IMR-90 (cell line): ENCODE results near the gene MAML3.

Experiments used
- BHLHE40 ChIP-seq: fragments of 150-350 bp; IDR thresholded peaks from 2 replicates; pipeline ENCODE4 v1.6.1; 2016; ENCODE audit warnings: mild to moderate bottlenecking, low read depth, low read length
- CTCF ChIP-seq: conservative IDR thresholded peaks from 2 replicates; pipeline ENCODE4 v1.5.1; 2012; ENCODE audit warnings: mild to moderate bottlenecking, low read depth, low read length, improper control_type of control experiment
- POLR2A ChIP-seq: IDR thresholded peaks from 2 replicates; pipeline ENCODE4 v1.6.1; 2012; ENCODE audit warnings: mild to moderate bottlenecking, low read depth, low read length
- SMC3 ChIP-seq: fragments of 150-350 bp; IDR thresholded peaks from 2 replicates; pipeline ENCODE4 v1.6.1; 2016; ENCODE audit warnings: low read depth, mild to moderate bottlenecking, antibody characterized with exemption, low read length, moderate library complexity

GRCh38 chr4:139806929-139807328 lies 347.1 kb downstream of the MAML3 start:
- TF ChIP-seq CTCF (no peak), BHLHE40 (no peak), SMC3 (no peak), POLR2A (no peak)
